ENCODE results near the gene LRPPRC. TPM values are rescaled to one million over a fixed set of nuclear protein-coding genes. Genes with fewer than 3 reads are reported as not detected.

Gene LRPPRC
- total RNA-seq, 1 experiment from 2014 or later, result 61.7 TPM

DNA sequence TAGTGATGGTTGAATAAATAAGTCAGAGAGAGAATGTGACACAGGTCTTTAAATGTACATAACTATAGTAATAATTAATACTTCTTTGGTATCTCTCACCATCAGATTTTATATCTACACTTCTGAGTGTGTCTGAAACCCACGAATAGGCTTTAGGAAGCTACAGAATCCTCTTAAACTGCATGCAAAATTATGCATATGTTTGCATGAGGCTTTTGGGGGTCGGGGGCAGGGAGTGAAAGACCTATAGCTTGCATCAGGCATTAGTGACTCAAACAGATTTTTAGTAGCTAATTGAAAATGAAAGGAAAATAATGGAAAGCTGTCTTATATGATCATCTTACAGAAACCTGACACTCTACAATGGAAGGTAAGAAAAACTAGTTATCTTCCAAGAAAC lies 14.9 kb downstream of the LRPPRC start:
- DNase-seq (ENCODE audit: low read depth), result no peak

DNA sequence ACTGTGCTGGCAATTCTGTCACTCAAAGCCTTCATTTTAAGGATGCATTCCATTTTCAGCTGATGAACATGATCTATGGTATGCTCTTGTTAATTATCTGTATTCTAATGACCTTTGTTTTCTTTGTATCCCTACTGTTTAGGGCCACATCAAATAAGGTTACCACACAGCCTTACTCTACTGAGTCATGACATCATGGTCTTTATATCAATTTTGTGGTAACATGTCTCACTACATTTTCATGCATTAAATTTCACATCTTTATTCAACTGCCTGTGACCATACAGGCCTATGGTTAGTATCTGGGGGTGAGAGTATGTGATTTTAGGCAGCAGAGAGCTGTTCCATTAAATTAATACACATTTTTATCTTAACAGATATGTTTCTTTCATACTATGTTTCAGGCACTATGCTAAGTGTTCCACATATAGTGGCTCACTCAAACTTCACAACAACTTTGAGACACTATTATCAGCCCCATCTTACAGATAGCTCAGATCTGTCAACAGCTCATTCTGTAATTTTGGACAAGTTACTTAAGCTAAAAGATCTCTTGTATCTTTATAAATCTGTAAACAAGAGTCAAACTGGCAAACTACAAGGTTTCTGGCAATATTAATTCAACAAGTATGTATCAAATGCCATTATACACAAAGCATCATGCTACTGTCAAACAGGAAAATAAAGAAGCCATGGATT lies 18.0 kb downstream of the LRPPRC start:
- no peak for DNase-seq (ENCODE audit: low read depth)

DNA sequence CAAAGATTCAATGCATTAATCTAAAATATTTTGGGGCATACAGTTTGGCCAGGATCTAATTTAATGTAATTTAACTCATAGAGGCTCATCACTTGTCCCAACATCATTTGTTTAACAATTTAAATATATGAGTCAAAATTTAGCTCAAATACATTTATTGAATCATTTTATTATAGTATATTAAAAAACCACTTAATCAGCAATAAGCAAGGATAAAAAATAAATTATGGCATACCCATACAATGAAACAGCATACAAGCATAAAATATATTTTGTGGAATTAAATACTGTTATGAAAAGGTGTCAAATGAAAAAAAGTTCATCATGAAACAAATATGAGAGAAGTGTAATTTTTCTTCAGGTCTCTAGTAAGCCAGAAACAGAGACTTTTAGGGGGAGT lies 34.9 kb downstream of the LRPPRC start:
- DNase-seq (ENCODE audit: low read depth), result no peak

DNA sequence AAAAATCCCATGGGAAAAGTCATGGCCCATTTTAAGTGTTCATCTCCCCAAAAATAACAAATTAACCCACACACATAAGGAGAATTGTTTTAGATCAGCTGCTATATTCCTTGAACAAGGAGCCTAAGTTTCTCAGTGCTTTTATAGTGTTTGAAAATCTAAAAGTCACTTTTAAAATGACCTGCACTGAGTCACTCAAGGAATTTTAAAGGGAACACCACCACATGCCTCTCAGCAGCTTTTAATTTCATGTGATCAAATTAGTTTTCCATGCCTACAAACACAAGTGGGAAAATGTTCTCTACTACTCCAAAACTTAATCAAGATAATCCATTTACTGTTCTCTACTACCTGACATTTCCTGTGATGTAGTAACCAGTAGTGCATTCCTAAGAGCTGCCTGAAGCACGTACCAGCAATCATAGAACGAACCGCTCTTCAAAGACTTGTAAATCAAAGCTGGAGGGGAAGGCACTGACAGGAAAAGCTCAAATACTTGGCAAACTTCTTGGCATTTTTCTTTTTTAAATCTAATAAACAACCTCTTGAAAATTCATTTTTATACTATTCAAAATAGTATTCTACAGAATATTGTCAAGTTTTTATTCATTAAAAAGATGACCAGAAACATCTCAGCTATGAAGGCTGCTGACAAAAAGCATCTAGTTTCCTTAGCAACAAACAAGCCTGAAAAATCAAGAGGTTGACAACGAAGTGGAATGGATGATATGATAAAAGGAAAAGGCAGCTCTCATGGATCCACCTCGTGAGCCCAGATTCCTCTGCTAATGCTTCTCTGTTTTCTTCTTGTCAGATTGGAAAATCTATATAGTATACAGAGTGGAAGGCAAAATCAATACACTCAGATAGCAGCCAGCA lies 37.2 kb downstream of the LRPPRC start:
- no peak for DNase-seq (ENCODE audit: low read depth)

DNA sequence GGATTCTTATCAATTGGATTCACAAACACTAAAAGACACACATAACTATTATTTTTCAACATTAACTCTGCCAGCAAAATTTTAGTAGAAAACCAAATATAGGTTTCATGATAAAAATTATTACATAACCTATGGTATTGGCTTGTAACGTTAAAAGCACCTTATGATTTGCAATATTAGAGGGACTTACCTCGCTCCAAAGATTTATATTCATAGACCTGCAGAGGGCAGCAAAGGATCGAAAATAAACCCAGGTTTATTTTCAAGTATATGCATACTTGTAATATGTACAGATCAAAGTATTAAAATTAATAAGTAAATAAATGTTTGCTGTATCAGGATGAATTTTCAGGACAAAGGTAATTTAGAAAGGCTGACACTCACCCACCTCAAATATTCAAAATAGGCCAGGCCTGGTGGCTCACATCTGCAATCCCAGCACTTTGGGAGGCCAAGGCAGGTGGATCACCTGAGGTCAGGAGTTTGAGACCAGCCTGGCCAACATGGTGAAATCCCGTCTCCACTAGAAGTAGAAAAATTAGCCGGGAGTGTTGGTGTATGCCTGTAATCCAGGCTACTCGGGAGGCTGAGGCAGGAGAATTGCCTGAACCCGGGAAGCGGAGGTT lies 45.3 kb downstream of the LRPPRC start:
- peak; percentile 8 for DNase-seq (ENCODE audit: low read depth)

DNA sequence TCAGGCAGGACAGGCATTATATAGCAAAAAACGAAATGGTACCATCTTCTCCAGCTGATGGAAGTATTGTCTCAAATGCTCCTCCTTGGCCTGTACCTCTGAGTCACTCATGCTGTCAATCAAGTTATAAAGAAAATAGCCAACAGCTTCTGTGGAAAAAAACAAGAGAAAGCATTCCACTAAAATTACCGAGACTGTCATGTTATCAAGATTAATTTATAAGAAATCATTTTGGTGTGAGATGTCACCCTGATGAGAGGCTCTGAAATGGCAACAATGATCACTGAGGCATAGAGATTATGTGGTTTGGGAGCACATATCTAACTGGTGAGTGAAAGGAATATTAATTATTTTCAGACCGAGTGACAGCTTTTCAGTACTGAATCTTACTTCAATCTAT lies 47.4 kb downstream of the LRPPRC start:
- DNase-seq (ENCODE audit: low read depth), result no peak

DNA sequence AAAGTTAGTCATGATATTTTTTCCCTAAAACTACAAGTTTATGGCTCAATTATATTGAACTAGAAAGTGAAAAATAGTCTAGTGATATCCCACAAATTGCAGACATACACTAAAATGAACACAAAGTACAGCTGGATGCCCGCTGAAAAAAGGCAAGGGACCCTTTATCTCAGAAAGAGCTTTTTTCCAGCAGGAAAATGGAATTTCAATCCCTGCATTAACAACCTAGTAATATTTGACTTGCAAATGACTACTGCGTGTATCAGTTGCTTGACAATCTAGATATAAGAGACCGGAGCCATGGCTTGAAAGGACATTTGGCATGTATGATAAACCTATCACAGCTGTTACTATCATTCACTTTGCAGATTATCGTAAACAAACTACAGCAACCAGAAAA lies 49.1 kb downstream of the LRPPRC start:
- DNase-seq (ENCODE audit: low read depth), result no peak

DNA sequence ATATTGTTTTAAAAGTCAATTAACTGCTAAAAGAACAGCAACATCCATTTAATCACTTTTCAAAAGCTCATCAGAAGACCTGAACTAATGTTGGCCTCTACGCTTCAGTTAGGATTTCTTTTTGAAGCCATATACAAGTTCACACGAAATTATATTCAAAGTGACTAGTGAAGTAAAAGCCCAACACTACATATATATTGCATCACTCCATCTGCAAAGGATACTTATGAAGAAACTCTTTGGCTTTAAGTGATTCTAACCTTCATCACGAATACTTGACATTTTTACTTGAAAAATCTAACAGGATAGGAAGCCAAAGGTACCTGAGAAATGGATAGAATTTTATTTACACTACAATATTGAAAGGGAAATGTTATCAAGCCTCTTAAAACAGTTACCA lies 50.4 kb downstream of the LRPPRC start:
- no peak for DNase-seq (ENCODE audit: low read depth)

DNA sequence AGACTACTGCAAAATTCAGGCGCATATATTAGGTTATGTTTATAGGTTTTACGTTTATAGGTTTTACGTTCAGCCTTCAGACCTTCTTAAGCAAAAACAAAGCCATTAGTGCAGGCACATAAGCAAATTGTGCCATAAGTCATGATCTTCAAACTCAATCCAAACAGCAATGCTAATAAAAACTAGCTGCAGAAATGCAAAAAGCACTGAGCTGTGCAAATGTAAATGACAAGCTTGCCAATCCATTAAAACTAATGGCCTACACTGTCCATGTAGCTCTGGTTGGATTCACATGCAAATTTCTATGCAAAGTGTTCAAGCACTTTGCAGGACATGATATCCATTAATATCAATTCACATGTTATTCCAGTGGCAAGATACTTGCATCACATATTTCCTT lies 50.9 kb downstream of the LRPPRC start:
- no peak for DNase-seq (ENCODE audit: low read depth)

DNA sequence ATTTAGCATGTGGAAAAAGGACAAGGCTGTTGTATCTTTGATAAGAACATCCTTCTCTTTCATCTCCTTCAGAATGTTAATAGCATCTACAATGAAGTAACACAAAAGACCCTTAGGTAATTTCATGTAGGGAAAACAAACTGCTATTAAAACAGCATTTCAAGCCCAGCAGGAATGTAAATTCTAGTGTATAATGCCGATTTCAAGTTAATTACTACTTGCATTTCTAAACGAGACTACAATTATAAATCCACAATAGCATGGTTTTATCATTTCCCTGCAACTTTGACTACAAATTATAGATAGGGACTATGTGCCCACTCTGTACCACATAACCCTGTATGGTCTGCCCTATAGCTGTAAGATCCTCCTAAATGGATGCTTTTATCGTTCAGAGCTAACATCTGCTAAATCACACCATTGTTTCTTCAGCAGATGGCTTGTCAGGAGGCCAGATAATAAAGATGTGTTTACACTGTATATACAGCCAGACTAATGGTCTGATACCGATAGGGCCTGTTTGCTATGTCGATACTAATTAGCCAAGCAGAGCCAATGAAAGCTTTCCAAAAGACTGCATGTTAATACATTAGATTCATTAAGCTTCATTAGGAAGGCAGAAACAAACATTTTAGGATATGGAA lies 51.9 kb downstream of the LRPPRC start:
- DNase-seq (ENCODE audit: low read depth), result no peak

DNA sequence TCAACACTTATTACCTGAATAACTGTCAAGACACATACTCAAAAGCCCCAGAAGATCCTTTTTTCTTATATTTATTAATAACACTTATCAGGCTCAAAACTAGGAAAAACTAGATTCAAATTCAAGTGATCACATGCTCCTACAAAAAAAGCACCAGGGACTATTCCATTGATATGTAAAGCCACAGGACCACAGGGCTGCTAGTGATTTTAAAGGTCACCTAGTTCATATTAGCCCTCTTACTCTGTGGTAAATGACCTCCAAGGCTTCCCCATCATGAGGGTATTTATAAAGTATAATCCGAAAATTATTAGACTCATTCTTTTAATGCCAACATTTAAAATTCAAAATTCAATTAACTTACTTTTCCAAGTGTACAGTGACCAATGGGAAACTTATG lies 52.5 kb downstream of the LRPPRC start:
- no peak for DNase-seq (ENCODE audit: low read depth)

DNA sequence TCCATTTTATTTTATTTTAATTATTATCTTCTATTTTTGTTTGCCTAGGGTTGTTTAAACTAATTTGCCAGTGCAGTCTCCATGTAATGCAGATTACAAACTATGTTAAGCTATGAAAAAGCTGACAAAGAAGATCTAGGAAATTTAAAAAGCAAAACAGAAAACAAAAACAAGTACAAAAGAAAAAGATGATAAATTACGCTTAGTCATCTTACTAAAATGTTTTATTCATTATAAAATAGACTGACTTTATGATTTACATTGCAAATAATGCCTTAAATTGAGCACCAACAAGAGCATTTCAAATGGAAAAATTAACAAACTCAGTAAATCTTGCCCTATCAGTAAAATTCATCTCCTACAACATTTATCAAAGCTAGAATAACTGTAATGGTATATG lies 52.9 kb downstream of the LRPPRC start:
- no peak for DNase-seq (ENCODE audit: low read depth)

DNA sequence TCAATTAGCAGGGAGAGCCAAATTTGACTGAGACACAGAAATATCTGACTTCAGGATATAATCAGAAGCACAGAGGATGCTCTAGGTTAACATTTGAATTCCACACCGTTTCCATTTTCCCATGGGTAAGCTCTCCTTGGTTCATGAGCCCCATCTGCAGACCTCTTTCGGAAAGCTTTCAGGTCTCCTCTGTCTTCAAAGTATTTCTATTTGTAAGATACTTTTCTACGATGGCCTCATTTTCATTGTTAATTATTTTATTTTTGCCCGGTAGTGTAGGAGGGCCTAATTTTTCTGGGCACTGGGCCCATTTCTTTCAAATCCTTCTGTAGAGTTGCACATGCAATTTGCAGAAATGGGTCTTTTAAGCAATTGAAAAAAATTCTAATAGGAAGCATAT lies 53.8 kb downstream of the LRPPRC start:
- no peak for DNase-seq (ENCODE audit: low read depth)

DNA sequence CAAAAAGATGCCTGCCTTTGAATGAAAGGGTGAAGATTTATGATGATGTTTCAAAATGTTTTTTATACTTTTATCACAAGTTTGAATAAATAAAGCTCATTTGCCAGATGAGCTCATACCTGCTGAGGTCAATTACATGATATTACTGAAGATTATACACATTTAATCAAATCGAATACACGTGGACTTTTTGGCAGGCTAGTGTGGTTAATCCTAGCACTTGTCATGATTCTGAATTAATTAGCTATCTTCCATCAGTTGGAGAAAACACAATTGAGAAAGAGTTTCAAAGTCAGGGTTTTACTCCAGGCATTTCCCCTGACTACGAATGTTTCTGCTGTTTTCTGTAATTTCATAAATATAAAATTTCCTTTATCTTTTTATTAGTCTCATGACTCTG lies 54.4 kb downstream of the LRPPRC start:
- no peak for DNase-seq (ENCODE audit: low read depth)

DNA sequence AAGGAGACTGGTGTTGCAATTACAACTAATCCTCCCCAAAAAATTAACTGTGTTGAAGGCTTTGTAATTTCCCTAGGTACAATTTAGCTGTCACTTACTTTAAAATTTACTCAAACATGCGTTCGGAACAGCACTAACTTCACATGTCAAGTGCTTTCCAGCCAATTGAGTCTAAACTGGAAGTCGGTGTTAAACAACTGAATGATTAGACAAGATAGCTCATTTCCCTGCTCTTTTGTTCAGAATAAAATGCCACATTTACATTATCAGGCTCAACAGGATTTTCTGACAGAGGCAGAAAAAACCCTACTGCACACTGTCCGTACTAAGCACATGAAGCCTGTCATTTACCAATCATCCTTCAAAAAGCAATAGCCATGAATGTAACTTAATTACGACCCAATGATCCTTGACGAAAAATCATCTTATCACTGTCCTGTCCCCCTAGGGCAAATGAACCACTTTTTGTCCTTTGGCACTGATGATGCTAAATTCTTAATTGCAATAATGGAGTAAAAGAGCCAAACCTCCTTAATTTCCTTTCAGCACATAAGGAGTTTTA lies 56.0 kb downstream of the LRPPRC start:
- no peak for DNase-seq (ENCODE audit: low read depth)

DNA sequence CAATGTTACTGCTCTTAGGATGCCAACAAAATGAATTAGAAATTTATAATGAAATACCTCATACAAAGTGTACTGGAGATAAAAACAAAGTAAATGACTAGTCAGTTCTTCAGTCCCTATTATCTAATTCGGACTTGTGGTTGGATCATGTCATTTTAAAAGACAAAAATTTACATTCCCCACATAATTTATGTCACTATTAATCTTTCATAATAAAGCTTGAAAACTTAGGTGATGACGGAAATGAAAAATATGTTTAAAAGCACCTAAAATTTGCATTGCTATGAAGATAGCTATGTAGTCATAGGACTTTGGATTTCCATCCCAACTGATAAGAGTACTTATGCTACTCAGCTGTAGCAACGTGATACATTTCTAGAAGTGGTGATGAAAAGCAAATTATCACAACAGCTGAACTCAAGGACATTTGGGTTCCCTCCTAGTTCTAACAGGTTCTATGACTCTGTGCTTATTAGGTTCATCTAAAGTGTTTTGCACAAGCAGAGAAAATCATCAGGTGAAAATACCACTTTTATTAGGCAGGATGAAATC lies 58.4 kb downstream of the LRPPRC start:
- DNase-seq (ENCODE audit: low read depth), result no peak

DNA sequence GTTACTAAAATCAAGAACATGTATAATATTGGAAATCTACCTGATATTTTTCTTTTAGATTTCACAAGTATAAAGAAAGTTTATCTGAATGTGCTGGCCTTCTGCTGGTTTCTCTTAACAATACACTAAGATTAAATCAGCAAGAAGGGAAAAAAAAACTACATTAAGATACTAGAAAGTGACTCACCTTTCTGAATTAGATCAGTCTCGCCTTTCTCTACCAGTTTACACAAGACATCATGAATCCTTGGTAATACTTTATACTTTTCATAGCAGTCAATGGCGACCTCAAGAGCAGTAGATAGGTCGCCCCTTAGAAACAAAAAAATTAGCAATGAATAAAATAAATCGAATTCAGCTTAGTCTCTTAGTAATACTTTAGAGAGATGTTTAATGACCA lies 61.2 kb downstream of the LRPPRC start:
- no peak for DNase-seq (ENCODE audit: low read depth)

DNA sequence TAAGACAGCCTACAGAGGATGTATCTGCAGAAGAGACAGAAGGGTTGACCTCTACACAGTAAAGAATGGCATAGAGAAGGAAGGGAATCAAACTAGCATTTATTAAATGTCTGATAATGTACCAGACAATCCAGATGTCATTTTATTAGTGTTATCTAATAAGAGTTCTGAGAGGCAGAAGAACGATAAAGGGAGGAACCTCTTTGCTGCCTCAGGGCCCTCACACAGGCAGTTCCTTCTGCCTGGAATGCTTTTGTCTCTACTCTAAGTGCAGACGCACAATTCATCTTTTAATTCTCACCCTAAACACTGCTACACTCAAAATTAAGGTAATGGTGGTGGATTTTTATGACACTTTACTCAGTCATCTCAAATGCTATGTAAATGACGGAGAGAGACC lies 64.5 kb downstream of the LRPPRC start:
- no peak for DNase-seq (ENCODE audit: low read depth)

DNA sequence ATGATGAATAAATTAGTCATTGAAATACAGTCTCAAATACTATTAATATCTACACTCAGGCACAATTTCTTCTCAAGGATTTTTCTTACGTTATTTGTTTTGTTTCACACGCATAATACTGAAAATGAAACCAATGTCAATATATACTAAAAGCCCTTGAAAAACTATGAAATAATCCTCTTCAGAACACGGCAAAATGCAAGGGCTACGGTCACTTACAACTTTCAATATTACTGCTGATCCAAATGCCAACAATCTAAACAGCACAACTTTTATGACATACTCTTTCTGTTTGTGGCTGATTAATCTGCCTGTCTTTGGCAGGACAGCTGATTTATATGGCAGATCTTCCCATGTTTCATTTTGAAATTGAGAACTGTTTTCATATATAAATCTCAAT lies 68.3 kb downstream of the LRPPRC start:
- no peak for DNase-seq (ENCODE audit: low read depth)

DNA sequence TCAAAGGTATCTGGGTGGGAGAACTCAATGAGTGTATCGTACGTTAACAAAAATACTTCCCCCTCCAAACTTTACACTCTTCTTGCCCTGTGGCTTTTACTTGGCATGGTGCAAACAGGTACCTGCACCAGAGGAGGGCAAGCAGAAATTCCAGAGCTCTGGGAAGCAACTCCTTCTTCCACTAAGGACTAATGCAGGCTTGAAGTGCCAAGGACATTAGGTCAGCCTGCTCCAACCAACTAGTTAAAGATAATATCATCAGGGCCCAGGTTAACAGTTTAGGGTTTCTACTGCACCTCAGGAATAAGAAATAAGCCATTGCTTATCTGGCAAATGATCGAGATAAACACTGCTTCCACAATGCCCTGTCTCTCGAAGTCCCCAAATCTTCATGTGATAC lies 70.4 kb downstream of the LRPPRC start:
- no peak for DNase-seq (ENCODE audit: low read depth)

DNA sequence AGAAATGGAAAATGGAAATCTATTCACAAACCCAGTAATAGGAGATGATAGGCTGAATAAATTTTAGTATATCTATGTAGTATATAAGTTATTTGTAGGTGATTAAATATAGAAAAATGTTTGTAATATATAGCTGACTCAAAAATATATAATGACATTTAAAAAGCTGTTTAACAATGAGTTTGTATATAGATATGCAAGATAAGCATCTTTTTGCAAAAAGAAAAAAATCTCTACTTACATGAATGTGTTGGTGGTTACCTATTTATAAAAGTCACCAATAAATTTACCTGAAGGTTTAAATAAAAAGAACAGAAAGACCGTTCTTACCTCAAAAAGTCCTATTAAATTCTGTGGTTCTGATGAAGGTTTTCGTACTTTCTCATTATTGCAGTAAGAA lies 71.3 kb downstream of the LRPPRC start:
- no peak for DNase-seq (ENCODE audit: low read depth)
